Neural progenitor cell (in vitro differentiated cells): ENCODE measurements around the gene ARHGAP4. TPM values are rescaled to one million over a fixed set of nuclear protein-coding genes. Genes with fewer than 3 reads are reported as not detected.
A peak's percentile ranks its signal among the peaks of the same experiment; 100 is the strongest.

Experiments used
- DNase-seq: peaks from one replicate; pipeline ENCODE4 v3.0.0-alpha.2; 2016; ENCODE audit warnings: low spot score
- H2AFZ ChIP-seq: fragments of 200-600 bp; sonication (generic); replicated peaks from 2 replicates; pipeline ENCODE4 v1.6.1; 2016; ENCODE audit warnings: antibody characterized with exemption
- H3F3A ChIP-seq: fragments of 200-600 bp; sonication (generic); 2 replicates; pipeline ENCODE4 v1.6.1; 2016; ENCODE audit warnings: antibody characterized with exemption, low read depth
- H3K27ac ChIP-seq: fragments of 200-600 bp; sonication (generic); 2 replicates; pipeline ENCODE4 v1.5.1; 2016; ENCODE audit warnings: mild to moderate bottlenecking
- H3K27me3 ChIP-seq: fragments of 200-600 bp; sonication (generic); 2 replicates; pipeline ENCODE4 v1.6.1; 2016; ENCODE audit warnings: mild to moderate bottlenecking, moderate library complexity
- H3K36me3 ChIP-seq: fragments of 200-600 bp; sonication (generic); 2 replicates; pipeline ENCODE4 v1.5.1; 2016
- H3K4me1 ChIP-seq: fragments of 200-600 bp; sonication (generic); 2 replicates; pipeline ENCODE4 v1.6.1; 2016; ENCODE audit warnings: mixed run types
- H3K4me2 ChIP-seq: fragments of 200-600 bp; sonication (generic); 2 replicates; pipeline ENCODE4 v1.6.1; 2016
- H3K4me3 ChIP-seq: fragments of 200-600 bp; sonication (generic); 2 replicates; pipeline ENCODE4 v1.5.1; 2016
- H3K79me2 ChIP-seq: fragments of 200-600 bp; sonication (generic); 2 replicates; pipeline ENCODE4 v1.6.1; 2016; ENCODE audit warnings: low read depth
- H3K9ac ChIP-seq: fragments of 200-600 bp; sonication (generic); 2 replicates; pipeline ENCODE4 v1.6.1; 2016
- H3K9me3 ChIP-seq: fragments of 200-600 bp; sonication (generic); 2 replicates; pipeline ENCODE4 v1.5.1; 2016; ENCODE audit warnings: low read depth
- H4K20me1 ChIP-seq: fragments of 200-600 bp; sonication (generic); 2 replicates; pipeline ENCODE4 v1.6.1; 2016; ENCODE audit warnings: low read depth
- H3K27ac Mint-ChIP-seq: 3 replicates; pipeline ENCODE4 v1.8.0; 2021; ENCODE audit warnings: mixed read lengths
- H3K27me3 Mint-ChIP-seq: 2 replicates; pipeline ENCODE4 v1.8.0; 2022; ENCODE audit warnings: low read depth, mild to moderate bottlenecking, inconsistent platforms, moderate library complexity, mixed read lengths; ENCODE audit not compliant: insufficient read depth
- H3K36me3 Mint-ChIP-seq: 3 replicates; pipeline ENCODE4 v1.8.0; 2021; ENCODE audit warnings: mixed read lengths
- H3K4me1 Mint-ChIP-seq: 3 replicates; pipeline ENCODE4 v1.8.0; 2021; ENCODE audit warnings: mixed read lengths
- H3K4me3 Mint-ChIP-seq: 3 replicates; pipeline ENCODE4 v1.8.0; 2021; ENCODE audit warnings: mild to moderate bottlenecking, moderate library complexity, mixed read lengths
- H3K9me3 Mint-ChIP-seq: 3 replicates; pipeline ENCODE4 v1.8.0; 2020; ENCODE audit warnings: mixed read lengths
- EZH2 ChIP-seq: fragments of 200-600 bp; sonication (generic); IDR thresholded peaks from 2 replicates; pipeline ENCODE4 v1.6.1; 2017; ENCODE audit warnings: antibody characterized with exemption, mild to moderate bottlenecking, moderate library complexity
- EZH2phosphoT487 ChIP-seq: fragments of 200-600 bp; sonication (generic); IDR thresholded peaks from 2 replicates; pipeline ENCODE4 v1.6.1; 2017; ENCODE audit warnings: antibody characterized with exemption
- total RNA-seq: library from RNA; depleted of rRNA; stranded (reverse); fragments of >200 nt; gene quantifications from 2 replicates; pipeline ENCODE4 v1.2.3, GENCODE V29; 2015; ENCODE audit warnings: low replicate concordance
- TF ChIP-seq, protein P1 (sequence below): fragments of 200-600 bp; sonication (generic); IDR thresholded peaks from 2 replicates; pipeline ENCODE4 v1.5.1; 2017; ENCODE audit warnings: antibody characterized with exemption, mild to moderate bottlenecking

ARHGAP4 gene
- total RNA-seq, 1 donor from 2014 or later, result 5.1 TPM

DNA sequence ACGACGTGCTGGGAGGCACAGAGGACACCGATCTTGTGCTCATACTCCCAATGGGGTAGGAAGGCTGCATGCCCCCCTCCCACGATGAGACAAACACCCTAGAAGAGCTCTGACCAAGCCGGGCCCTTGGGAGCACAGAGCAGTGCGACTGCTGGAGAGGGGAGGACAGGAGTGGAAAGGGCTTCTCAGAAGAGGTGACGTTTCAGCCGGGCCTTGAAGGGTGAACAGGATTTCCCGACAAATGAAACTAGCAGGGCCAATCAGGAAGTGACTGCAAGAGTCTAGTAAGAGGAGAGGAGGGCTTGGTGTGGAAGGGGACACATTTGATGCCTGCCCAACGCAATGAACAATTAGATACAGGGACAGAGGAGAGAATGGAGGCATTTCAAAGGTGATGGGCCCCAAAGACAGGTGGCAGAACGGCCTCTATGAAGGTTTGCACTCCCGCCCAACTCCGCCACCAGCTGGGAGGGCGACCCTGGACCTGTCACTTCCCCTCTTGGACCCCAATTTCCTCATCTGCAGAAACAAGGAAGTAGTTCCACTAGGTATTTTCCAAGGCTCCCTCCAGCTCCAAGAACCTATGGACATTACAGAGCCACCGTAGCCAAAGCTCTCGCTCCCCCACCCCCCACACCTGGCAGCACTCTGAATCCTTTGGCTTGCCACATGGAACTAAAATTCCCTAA lies 41.6 kb upstream of the ARHGAP4 start:
- peak overlapping the region; percentile 100 for H3K4me3 Mint-ChIP-seq
- peak overlapping the region; percentile 38 for H3K27ac Mint-ChIP-seq
- peaks cover 21% of the 10 kb centered on the region for H3K27me3 Mint-ChIP-seq
- Histone ChIP-seq H3K79me2 (peaks cover 78% of the 10 kb centered on the region), H2AFZ (no peak overlapping the region), H3F3A (peaks cover 26% of the 10 kb centered on the region), H3K27me3 (no peaks in the 10 kb centered on the region), H3K9me3 (no peaks in the 10 kb centered on the region), H3K4me1 (peaks cover 18% of the 10 kb centered on the region), H3K9ac (no peak overlapping the region), H3K36me3 (no peaks in the 10 kb centered on the region), H4K20me1 (peaks cover 60% of the 10 kb centered on the region), H3K4me3 (peak overlapping the region; percentile 80), H3K4me2 (peak overlapping the region; percentile 79), H3K27ac (no peak overlapping the region)
- peaks cover 36% of the 10 kb centered on the region for H3K4me1 Mint-ChIP-seq
- no peak for TF ChIP-seq EZH2phosphoT487
- TF ChIP-seq, protein P1, sequence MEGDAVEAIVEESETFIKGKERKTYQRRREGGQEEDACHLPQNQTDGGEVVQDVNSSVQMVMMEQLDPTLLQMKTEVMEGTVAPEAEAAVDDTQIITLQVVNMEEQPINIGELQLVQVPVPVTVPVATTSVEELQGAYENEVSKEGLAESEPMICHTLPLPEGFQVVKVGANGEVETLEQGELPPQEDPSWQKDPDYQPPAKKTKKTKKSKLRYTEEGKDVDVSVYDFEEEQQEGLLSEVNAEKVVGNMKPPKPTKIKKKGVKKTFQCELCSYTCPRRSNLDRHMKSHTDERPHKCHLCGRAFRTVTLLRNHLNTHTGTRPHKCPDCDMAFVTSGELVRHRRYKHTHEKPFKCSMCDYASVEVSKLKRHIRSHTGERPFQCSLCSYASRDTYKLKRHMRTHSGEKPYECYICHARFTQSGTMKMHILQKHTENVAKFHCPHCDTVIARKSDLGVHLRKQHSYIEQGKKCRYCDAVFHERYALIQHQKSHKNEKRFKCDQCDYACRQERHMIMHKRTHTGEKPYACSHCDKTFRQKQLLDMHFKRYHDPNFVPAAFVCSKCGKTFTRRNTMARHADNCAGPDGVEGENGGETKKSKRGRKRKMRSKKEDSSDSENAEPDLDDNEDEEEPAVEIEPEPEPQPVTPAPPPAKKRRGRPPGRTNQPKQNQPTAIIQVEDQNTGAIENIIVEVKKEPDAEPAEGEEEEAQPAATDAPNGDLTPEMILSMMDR, result no peak
- no peak for TF ChIP-seq EZH2
- no peak for DNase-seq
- H3K36me3 Mint-ChIP-seq, result peaks cover 4% of the 10 kb centered on the region
- no peaks in the 10 kb centered on the region for H3K9me3 Mint-ChIP-seq

DNA sequence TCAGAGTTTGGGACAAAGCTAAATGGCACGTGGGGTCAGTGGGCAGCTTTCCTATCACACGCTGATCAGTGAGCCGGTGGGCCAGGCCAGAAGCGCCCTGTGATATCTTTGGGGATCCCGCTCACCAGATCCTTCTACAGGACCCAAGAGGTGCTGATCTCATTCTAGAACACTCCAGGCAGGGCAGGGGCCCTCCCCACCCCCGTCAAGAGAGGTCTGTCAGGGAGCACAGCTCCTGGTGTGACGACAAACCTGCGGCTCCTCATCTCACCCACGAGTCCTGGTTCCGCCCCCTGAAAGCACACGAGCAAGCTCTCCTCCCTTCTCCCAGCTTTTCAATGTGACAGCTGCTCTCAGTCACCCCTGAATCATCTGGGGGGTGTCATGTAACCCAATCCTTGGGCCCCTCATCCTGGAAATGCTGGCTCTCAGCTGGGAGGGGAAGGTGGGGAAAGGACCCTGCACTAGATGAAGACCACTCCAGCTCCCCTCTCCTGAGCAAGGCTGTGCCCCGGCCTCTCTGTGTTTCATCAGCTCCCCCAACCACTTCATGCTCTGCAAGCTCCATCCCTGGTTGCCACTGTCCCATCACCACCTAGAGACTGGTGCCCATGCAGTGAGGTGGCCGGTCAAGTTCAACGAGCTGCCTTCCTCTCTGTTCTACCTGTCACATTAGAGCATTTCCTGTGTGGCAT lies 40.9 kb upstream of the ARHGAP4 start:
- H3K4me1 Mint-ChIP-seq, result peaks cover 36% of the 10 kb centered on the region
- H3K27ac Mint-ChIP-seq, result peak overlapping the region; percentile 38
- Histone ChIP-seq H3K36me3 (no peaks in the 10 kb centered on the region), H3K79me2 (peaks cover 84% of the 10 kb centered on the region), H3K27me3 (no peaks in the 10 kb centered on the region), H3K27ac (no peak overlapping the region), H3K4me1 (peaks cover 18% of the 10 kb centered on the region), H4K20me1 (peaks cover 60% of the 10 kb centered on the region), H3K4me2 (peak overlapping the region; percentile 79), H3F3A (peaks cover 23% of the 10 kb centered on the region), H2AFZ (no peak overlapping the region), H3K9me3 (no peaks in the 10 kb centered on the region), H3K4me3 (no peak overlapping the region), H3K9ac (no peak overlapping the region)
- TF ChIP-seq EZH2phosphoT487 (no peak), EZH2 (no peak)
- TF ChIP-seq, protein P1, result no peak
- H3K36me3 Mint-ChIP-seq, result peaks cover 7% of the 10 kb centered on the region
- H3K27me3 Mint-ChIP-seq, result peaks cover 21% of the 10 kb centered on the region
- H3K9me3 Mint-ChIP-seq, result no peaks in the 10 kb centered on the region
- no peak for DNase-seq
- H3K4me3 Mint-ChIP-seq, result peak overlapping the region; percentile 100

DNA sequence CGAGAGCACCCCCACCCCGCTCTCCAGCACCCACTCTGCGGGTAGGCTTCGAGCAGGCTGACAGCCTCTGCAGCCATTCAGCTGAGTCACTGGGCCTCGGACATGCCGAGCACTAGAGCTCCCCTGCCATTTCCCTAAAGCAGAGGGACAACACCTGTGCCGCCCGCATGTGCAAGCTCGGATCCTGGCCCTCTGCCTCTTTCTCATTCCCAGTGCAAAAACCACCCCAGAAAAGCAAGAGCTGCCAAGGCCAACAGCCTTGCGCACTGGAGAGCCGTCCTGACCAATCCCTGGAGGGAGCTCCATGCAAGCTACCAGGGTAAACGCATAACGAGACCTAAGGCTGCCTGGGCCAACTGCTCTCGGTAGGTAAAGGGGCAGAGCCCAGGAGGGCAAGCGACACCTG lies 40.2 kb upstream of the ARHGAP4 start:
- TF ChIP-seq EZH2phosphoT487, result no peak
- no peak for TF ChIP-seq EZH2
- TF ChIP-seq, protein P1, result no peak
- Histone ChIP-seq H3F3A (peaks cover 16% of the 10 kb centered on the region), H3K4me1 (peaks cover 18% of the 10 kb centered on the region), H4K20me1 (peaks cover 60% of the 10 kb centered on the region), H3K27me3 (no peaks in the 10 kb centered on the region), H3K27ac (no peak overlapping the region), H3K36me3 (no peaks in the 10 kb centered on the region), H2AFZ (no peak overlapping the region), H3K4me3 (no peak overlapping the region), H3K9ac (no peak overlapping the region), H3K9me3 (no peaks in the 10 kb centered on the region), H3K4me2 (no peak overlapping the region), H3K79me2 (peaks cover 84% of the 10 kb centered on the region)
- Mint-ChIP-seq H3K27ac (peak overlapping the region; percentile 87), H3K9me3 (no peaks in the 10 kb centered on the region), H3K4me3 (peak overlapping the region; percentile 63), H3K27me3 (peaks cover 18% of the 10 kb centered on the region), H3K4me1 (peaks cover 36% of the 10 kb centered on the region), H3K36me3 (peaks cover 6% of the 10 kb centered on the region)
- DNase-seq, result no peak
